ENCODE measurements around the gene DDX60.

GRCh38 chr4:168248176-168248710 lies 70.3 kb downstream of the DDX60 start:
- TF ChIP-seq SCRT1 (tag by site-specific recombination; IDR thresholded peaks at IDR 0.05; ENCODE audit: borderline replicate concordance), result no peak
- no peak for TF ChIP-seq YY1 (tag by site-specific recombination; IDR thresholded peaks at IDR 0.05)
- no peak for TF ChIP-seq ZNF19 (tag by site-specific recombination; IDR thresholded peaks at IDR 0.05; ENCODE audit: low read depth)
- no peak for TF ChIP-seq CTCF (tag by site-specific recombination; IDR thresholded peaks at IDR 0.05)
- no peak for TF ChIP-seq ZNF692 (tag by site-specific recombination; IDR thresholded peaks at IDR 0.05)
- no peak for TF ChIP-seq ZNF324 (tag by site-specific recombination; IDR thresholded peaks at IDR 0.05)
- no peak for TF ChIP-seq BCL11A (tag by site-specific recombination; IDR thresholded peaks at IDR 0.05; ENCODE audit: low read depth)
- no peak for TF ChIP-seq SP2 (tag by site-specific recombination; IDR thresholded peaks at IDR 0.05)
- no peak for TF ChIP-seq ZNF239 (tag by site-specific recombination; IDR thresholded peaks at IDR 0.05)
